Esophagus (tissue), 2 donors: ENCODE results near the gene NECTIN4. TPM values are rescaled to one million over a fixed set of nuclear protein-coding genes. Genes with fewer than 3 reads are reported as not detected.

ENCODE experiments used
- H3K27ac ChIP-seq, 2 donors: one replicate each; pipeline ENCODE4 v1.5.1; 2013; ENCODE audit warnings: low read depth in 2 of 2, mild to moderate bottlenecking in 2 of 2, inconsistent platforms in 1 of 2, low read length in 1 of 2, moderate library complexity in 1 of 2
- H3K27me3 ChIP-seq, 2 donors: one replicate each; pipeline ENCODE4 v1.6.1; 2013; ENCODE audit warnings: low read length in 2 of 2, control low read depth in 1 of 2, mild to moderate bottlenecking in 1 of 2; ENCODE audit not compliant: insufficient read depth in 2 of 2, control insufficient read depth in 1 of 2
- H3K36me3 ChIP-seq, 2 donors: one replicate each; pipeline ENCODE4 v1.6.1; 2013; ENCODE audit warnings: low read length in 1 of 2; ENCODE audit not compliant: control insufficient read depth in 2 of 2, insufficient read depth in 2 of 2
- H3K4me1 ChIP-seq, 2 donors: one replicate each; pipeline ENCODE4 v1.6.1; 2013; ENCODE audit warnings: low read length in 1 of 2; ENCODE audit not compliant: control insufficient read depth in 2 of 2, insufficient read depth in 2 of 2
- H3K4me3 ChIP-seq, 2 donors: one replicate each; pipeline ENCODE4 v1.5.1; 2013; ENCODE audit warnings: low read length in 2 of 2, mild to moderate bottlenecking in 2 of 2, low read depth in 1 of 2, moderate library complexity in 1 of 2
- H3K9me3 ChIP-seq, 2 donors: one replicate each; pipeline ENCODE4 v1.6.1; 2013; ENCODE audit warnings: mild to moderate bottlenecking in 2 of 2, low read depth in 1 of 2, low read length in 1 of 2, moderate library complexity in 1 of 2; ENCODE audit not compliant: control insufficient read depth in 2 of 2, insufficient read depth in 1 of 2
- WGBS, 2 donors: extraction: QIAGEN DNeasy Blood & Tissue Kit; methylation state at CpG; one replicate each; pipeline ENCODE4 v1.1.7; 2013; 5-methylcytosine and 5-hydroxymethylcytosine counted together
- polyA plus RNA-seq, 2 donors: library from polyadenylated mRNA; stranded (reverse); fragments of 200-250 nt; gene quantifications; one replicate each; pipeline ENCODE4 v1.2.3, GENCODE V29; 2013
- donor health status: healthy with polysubstance abuse.
- donor health status: Bipolar disorder and iron deficiency.

Gene NECTIN4
- polyA plus RNA-seq, 2 donors, result 44.9 to 80.5 TPM

DNA sequence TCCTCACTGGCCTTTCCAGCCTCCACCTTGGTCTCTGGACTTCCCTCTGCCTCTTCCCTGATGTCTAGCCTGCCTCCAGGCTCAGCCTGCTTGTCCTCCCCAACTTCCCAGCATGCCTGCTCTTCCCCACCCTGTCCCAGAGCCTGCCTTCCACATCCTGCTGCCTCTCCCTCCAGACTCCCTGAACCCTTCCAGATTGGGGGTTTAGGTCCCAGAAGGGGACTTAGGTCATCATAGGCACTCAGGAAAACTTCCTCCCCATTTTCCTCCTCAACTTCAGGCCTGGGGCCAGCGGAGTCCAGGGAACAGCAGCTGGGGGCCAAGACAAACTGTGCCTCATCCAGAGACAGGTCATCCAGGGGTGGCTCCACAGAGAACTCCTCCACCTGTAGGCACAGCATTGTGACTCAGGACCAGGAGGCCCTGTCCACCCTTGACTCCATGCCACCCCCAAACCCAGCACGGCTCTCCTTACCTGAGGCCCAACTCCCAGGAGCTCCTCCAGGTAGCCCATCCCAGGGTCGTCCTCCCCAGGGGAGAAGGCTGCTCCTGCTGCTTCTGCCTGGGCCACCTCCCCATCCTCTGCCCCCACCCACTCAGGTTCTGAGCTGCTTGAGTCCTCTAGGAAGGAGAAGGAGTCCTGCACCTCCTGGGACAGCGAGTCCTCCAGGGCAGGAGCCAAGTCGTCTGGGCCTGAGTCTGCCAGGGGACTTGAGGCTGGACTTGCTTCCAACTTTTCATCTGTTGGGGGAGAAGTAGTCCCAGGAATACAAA, 40.2 kb downstream of the NECTIN4 start:
- Histone ChIP-seq H3K36me3 (peaks cover 3 to 27% of the 10 kb centered on the region in 2 donors), H3K9me3 (no peaks in the 10 kb centered on the region), H3K4me1 (peaks cover 0 to 4% of the 10 kb centered on the region in 2 donors), H3K4me3 (no peak overlapping the region), H3K27me3 (no peaks in the 10 kb centered on the region), H3K27ac (no peak overlapping the region)
- WGBS, 2 donors, result 91% methylated on average over 5 of the region's 5 CpGs

DNA sequence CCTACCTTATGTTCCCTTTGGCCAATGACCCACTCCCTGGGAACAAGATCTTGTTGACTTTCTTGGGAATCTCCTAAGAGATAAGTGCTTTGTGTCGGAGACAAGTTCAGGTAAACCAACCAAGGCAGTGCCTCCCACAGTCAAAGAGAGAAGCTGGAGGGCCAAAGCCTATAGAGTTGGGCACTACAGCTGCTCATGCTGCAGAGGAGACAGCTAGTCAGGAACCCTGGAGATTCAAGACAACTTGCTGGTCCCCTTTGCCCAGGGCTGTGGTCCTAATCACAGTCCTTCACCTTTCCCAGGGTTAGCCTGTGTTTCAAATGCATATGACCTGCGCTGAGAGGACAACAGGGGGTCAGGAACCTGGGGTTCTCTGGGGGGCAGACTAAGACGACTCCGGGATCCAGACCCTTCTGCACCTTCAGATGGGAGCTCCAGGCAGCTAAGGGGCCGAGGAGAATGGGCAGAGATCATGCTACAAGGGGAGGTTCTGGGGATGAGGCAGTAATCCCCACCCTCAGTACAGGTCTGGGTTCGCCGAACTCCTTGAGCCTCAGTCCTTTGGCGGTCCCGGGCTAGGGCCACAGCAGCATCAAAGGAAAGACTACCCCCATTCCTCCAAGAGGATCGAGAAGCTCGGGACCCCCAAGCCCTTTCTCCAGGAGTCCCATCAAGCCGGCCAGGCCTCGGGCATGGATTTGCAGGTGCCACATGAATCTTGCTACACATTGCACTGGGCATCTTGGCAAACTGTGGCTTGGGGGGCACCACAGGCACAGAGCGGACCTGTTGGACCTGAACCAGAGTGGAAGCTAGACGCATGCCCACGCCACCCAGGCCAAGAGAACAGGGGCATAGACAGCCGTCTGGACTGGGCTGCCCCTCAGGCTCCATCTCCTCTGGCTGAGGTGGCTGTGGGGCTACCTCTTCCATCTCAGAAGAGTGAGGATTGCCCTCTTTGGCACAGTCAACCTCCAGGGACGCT, 41.6 kb downstream of the NECTIN4 start:
- no peaks in the 10 kb centered on the region for H3K27me3 ChIP-seq
- H3K36me3 ChIP-seq, result peaks cover 0 to 21% of the 10 kb centered on the region in 2 donors
- no peaks in the 10 kb centered on the region for H3K9me3 ChIP-seq
- H3K27ac ChIP-seq, result peak overlapping the region in 1 of 2 donors; percentile 36
- H3K4me1 ChIP-seq, result peaks cover 0 to 4% of the 10 kb centered on the region in 2 donors
- WGBS, 2 donors, result 97% methylated on average over 18 of the region's 18 CpGs
- H3K4me3 ChIP-seq, result no peak overlapping the region

DNA sequence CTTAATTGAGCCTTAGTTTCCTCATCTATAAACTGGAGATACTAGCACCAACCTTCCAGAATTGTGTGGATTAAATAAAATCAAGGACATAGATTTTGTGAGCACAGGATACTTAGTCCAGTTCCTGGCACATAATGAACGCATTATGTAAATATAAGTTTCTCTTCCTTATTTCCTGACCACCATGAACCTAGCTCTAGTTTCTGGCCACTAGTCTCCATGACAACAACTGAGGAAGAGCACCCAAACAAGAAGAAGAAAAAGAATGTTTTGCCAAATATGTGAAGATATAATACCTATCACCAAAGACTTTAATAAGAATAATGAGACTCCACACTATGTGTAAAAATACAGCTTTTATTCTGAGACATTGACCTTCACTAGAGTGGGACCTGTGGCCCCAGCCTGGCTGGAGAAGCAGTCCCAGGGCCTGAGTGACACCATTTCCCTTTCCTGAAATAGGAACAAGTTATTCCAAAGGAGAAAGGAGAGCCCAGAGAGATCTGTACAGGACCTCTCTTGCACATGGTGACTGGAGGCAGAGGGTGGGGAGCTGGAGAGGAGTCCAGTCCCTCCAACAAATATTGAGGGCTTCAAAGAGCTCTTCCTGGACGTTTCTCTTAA, 42.6 kb downstream of the NECTIN4 start:
- Histone ChIP-seq H3K27ac (peak overlapping the region; percentile 93 to 96), H3K9me3 (no peaks in the 10 kb centered on the region), H3K27me3 (no peaks in the 10 kb centered on the region), H3K36me3 (peaks cover 7 to 27% of the 10 kb centered on the region in 2 donors), H3K4me1 (peaks cover 0 to 4% of the 10 kb centered on the region in 2 donors), H3K4me3 (peak overlapping the region; percentile 72 to 97)
- 61 to 69% methylated on average over 2 of the region's 2 CpGs for WGBS, 2 donors

DNA sequence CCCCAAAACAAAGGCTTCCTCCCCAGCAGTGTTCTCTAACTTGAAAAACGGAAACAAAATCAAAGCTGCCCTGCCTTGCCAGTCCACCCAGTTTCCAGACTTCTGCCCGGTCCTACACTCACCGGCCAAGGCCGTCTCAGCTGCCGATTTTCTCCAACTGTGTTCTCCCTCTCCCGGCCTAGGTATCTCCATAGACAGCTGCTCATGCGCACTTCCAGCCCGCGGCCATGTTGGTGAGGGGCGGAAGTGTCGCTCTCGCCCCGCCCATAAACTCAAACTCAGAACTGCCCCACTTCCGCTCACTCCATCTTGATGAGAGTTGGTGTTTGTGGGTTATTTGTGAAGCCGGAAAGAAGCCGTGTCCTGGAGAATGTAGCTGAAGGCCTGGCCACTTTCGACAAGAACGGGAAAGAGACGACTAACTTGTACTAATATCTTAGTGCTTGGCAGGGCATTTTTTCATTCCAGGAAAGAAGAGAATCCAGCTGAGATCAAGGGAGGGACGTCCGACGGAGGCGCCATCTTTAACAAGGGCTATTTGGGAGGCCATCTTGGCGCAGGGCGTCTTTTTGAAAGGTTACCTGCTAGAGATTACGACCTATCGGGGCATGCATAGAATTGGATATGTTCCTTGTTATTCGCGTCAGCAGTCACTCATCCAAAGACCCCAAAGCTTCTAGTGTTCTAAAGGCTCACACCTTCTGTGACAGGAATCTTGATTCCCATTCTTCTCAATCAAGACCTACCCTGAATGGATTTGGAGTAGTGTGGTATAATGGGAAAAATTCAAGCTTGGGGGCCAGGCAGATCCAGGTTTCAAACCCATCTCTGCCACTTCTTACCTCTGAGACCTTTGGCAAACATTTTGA, 43.4 kb downstream of the NECTIN4 start, which contains the start of gene USF1:
TSS of gene USF1 (minus strand) at position 242 of the 869 bp plus-strand sequence. CDS start 2,702 bp downstream, outside the sequence.
- WGBS, 2 donors, result 0% methylated on average over 29 of the region's 29 CpGs
- Histone ChIP-seq H3K36me3 (peaks cover 9 to 29% of the 10 kb centered on the region in 2 donors), H3K9me3 (no peaks in the 10 kb centered on the region), H3K4me3 (peak within 1 kb of the TSS; percentile 72 to 97), H3K27ac (peak within 1 kb of the TSS; percentile 93 to 96), H3K4me1 (peaks cover 0 to 4% of the 10 kb centered on the region in 2 donors), H3K27me3 (no peaks in the 10 kb centered on the region)

DNA sequence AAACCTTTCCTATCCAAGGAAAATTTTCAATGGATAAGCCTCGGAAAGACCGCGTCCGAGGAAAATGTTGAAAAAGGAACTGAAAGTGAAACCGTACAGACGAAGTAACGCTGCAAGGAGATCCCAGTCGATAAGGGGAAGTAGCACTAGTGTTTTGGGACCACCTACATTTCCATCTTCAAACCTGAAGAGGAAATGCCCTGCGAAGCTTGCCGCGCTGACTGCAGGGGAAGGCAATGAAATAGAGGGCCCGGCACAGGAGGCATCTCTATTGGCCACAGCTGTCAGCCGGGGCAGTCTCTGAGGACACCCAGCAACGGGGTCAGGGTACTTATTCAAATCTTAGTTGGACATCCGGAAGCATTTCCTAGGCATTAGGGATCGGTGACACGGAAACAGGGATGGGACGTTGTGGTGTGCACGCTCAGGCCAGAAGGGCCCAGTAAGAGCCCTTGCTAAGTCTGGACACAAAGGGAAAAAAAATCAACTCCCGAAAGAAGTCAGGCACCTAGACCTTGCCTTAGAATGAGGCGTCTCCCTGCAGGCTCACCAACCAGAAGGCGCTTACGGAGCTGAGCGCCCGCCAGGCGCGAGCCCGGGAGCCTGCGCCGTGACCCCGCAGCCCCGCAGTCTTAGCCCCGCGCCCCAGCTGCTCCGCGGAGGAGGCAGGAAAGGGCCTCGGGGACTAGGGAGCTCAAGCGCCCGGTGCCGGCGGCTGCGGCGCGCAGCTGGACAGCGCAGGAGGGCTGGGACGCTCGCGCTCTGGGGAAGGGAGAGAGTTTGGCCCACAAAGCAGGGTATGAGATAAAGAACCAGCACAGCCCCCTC, 44.2 kb downstream of the NECTIN4 start:
- Histone ChIP-seq H3K4me1 (peaks cover 0 to 4% of the 10 kb centered on the region in 2 donors), H3K27me3 (no peaks in the 10 kb centered on the region), H3K36me3 (peaks cover 9 to 34% of the 10 kb centered on the region in 2 donors), H3K4me3 (peak overlapping the region; percentile 72 to 97), H3K27ac (peak overlapping the region; percentile 93 to 96), H3K9me3 (no peaks in the 10 kb centered on the region)
- 0% methylated on average over 45 to 48 of the region's 48 CpGs for WGBS, 2 donors

DNA sequence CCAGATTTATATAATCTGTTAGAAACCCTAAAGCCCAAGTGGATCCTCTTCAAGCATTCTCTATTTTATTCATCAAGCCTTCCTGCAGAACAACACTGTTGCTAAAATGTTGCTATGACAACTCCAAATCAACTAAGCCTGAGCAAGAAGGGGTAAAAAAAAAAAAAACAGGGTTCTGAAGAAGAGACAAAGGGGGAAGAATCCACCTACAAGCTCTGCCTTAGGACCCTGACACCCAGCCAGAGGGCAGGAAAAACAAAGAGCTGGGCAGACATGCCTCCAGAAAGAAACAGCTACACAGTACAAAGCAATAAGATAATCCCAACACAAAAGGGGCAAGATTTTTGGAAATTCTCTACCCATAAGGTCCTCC, 44.8 kb downstream of the NECTIN4 start:
- H3K4me1 ChIP-seq, result peaks cover 0 to 4% of the 10 kb centered on the region in 2 donors
- H3K27ac ChIP-seq, result peak overlapping the region; percentile 75 to 93
- no peaks in the 10 kb centered on the region for H3K27me3 ChIP-seq
- H3K36me3 ChIP-seq, result peaks cover 11 to 40% of the 10 kb centered on the region in 2 donors
- H3K4me3 ChIP-seq, result peak overlapping the region; percentile 72 to 97
- no peaks in the 10 kb centered on the region for H3K9me3 ChIP-seq

DNA sequence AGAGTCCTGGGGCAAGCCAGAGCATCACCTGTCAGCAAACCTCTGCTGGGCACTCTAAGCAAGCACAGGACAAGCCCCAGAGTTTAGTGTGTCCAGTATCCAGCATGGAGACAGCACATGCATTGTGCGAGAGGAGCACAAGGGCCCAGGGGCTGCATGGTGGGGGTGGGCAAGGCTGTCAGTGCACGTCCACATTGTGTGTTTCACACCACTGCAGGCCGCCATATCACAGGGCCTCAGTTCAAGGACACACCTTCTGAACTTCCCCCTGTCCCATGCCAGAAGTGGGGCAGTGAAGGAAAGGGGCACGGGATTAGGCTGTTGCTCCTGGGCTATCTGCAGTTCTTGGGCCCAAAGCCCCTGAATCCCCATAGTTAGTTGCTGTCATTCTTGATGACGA, 49.8 kb downstream of the NECTIN4 start:
- no peak overlapping the region for H3K4me3 ChIP-seq
- 74% methylated on average over 5 of the region's 5 CpGs for WGBS, 2 donors

DNA sequence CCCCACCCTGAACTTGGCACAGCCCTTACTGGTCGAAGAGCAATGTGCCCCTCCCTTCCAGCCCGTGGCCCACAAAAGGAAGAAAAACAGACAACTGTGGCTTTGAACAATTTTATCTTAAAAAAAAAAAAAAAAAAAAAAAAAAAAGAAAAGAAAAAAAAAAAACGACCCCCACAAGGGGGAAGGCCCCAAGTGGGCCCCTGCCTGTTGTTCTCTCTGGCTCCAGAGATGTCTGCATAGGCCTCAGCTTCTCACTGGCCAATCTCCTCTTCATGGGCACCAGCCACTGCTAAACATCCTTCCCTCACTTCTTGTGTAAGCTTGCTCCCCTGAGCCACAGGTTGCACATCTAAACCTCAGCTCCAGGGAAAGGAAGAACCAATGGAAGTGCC, 50.2 kb downstream of the NECTIN4 start:
- peaks cover 15 to 29% of the 10 kb centered on the region in 2 donors for H3K36me3 ChIP-seq
- peak overlapping the region; percentile 68 to 88 for H3K4me3 ChIP-seq
- 8 to 13% methylated on average over 3 of the region's 3 CpGs for WGBS, 2 donors
- no peaks in the 10 kb centered on the region for H3K9me3 ChIP-seq
- H3K4me1 ChIP-seq, result peaks cover 0 to 5% of the 10 kb centered on the region in 2 donors
- no peaks in the 10 kb centered on the region for H3K27me3 ChIP-seq
- H3K27ac ChIP-seq, result peak overlapping the region; percentile 89 to 90

More for the DNA sequence above, 49.8 kb downstream of the NECTIN4 start:
- H3K27me3 ChIP-seq, result no peaks in the 10 kb centered on the region
- H3K9me3 ChIP-seq, result no peaks in the 10 kb centered on the region
- peaks cover 0 to 5% of the 10 kb centered on the region in 2 donors for H3K4me1 ChIP-seq
- peak overlapping the region in 1 of 2 donors; percentile 17 for H3K27ac ChIP-seq
- peaks cover 15 to 29% of the 10 kb centered on the region in 2 donors for H3K36me3 ChIP-seq
